ENCODE measurements around the gene CMTR1.
A peak's percentile ranks its signal among the peaks of the same experiment; 100 is the strongest.
"Not testable (repeated sequence)": the region's sequence is repeated elsewhere in the genome, so short reads cannot be mapped to it uniquely, and the experiment has no call there.

The CMTR1 gene

DNA sequence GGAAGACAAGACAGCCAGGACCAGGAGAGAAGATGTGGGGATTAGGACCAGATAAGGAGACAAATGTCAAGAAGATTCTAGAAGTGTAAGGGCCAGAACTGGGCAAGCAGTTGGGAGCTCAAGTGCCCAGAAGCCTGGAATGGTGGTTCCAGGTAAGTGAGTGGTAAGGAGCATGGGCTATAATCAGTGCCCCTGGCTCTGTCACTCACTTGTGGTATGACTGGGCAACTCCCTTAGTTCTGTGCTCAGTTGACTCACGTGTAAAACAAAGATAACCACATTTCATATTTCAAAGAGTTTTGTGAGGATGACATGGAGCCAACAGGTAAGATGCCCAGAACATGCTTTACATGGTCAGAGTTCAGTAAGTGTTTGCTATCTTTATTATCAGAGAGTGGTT lies 55.5 kb downstream of the CMTR1 start:
- FAIRE-seq = no peak
- DNase-seq (ENCODE audit: extremely low spot score, insufficient read length, low read depth) = no peak

DNA sequence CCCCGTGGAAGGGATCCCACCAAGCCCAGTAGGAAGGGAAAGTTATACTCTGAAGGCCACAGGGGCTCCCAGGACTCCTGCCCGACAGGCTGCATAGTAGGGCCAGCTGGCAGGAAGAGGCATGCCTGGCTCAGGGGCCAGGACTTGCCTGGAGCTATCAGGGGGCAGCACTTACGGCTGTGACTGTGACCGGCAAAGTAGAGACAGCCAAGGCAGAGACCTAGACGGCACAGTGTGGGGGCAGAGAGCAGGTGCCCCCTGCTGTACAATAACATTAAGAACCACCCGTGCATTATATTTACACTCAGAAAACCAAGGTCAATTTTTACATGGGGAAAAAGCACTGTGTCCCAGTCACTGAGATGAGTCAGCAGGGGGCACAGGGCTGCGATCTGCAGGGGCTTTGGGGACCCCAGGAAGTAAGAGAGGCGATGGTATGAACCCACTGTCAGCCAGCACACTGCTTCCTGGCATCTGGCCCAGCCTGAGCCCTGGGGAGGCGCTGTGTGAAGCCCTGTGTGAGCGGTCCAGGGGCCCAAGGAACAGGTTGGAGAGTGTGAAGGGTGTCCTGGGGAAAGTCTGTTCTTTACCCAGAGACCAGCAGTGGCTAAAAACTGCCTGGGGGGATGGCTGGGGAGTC lies 56.8 kb downstream of the CMTR1 start:
- DNase-seq (ENCODE audit: extremely low spot score, insufficient read length, low read depth) (no peak), FAIRE-seq (no peak)

DNA sequence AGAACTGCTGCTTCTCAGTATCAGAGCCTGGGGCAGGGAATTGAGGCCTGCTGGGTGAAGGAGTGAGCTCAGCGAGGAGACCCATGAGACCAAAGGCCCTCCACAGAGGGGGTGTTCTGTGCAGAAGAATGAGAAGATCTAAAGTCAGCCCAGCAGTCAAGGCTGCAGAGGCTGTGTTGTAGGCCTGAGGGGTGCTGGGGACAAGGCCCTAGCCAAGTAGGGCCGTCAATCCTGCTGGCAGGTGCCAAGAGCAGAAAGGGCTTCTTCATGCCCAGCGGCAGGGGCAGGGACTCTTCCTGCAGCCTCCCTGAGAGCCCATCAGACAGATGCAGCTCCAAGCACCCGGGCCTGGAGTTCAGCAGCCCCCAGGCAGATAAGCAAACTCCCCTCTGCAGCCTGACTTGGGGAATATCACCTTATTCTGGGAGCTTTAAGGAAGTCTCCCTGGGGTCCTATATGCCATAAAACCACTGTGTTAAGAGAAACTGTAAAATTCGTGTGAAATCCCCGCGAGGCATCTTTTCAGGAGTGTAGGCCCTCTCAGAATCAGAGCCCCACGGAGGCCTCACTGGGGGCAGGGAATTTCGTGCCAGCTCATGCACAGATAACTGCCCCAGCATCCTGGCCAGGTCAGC lies 57.6 kb downstream of the CMTR1 start:
- FAIRE-seq = no peak
- no peak for DNase-seq (ENCODE audit: extremely low spot score, insufficient read length, low read depth)

DNA sequence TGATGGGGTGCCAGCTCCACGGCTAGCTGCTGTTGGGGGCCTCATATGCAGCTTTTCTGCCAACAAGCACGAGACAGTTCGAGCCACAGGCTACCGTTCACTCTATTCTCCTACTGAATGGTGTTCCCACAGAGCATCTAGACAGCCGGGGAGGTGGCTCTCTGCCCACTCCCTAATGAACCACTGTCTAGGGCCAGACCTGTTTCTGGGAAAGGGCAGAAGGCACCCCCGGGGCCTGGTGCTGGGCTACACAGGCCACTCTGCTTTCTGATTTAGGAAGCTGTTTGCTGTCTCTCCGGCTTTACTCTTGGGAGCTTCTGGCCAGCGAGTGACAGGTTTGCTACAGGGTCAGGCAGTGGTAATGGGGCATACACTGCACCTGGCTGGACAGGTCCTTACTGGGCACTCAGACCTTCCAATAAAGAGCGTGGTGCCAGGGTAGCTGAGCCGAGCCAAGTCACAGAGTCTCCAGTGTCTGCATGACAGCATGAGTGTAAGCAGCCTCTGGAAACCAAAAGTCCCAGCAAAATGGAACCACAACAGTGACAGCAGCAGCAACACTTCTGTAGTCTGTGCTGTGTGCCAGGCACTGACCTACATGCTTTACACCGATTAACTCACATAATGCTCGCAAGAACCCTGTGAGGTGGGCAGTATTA lies 58.3 kb downstream of the CMTR1 start:
- DNase-seq (ENCODE audit: extremely low spot score, insufficient read length, low read depth) (no peak), FAIRE-seq (no peak)

DNA sequence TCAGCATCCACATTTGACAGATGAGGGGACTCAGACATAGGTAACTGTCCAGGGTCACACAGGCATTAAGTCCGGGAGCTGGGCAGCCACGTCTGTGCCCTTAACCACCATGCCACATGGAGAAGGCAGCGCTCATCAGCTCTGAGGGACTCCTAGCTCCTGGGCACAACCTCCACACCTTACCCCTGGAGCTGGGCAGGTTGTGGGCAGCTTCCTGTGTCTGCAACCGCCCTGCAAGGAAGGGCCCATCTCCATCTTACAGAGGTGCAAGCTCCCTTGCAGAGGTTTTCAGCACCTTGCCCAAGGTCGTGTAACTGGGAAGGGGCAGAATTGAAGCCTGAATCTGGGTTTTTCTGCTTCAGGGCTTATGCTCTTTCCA lies 58.8 kb downstream of the CMTR1 start:
- no peak for DNase-seq (ENCODE audit: extremely low spot score, insufficient read length, low read depth)
- no peak for FAIRE-seq

DNA sequence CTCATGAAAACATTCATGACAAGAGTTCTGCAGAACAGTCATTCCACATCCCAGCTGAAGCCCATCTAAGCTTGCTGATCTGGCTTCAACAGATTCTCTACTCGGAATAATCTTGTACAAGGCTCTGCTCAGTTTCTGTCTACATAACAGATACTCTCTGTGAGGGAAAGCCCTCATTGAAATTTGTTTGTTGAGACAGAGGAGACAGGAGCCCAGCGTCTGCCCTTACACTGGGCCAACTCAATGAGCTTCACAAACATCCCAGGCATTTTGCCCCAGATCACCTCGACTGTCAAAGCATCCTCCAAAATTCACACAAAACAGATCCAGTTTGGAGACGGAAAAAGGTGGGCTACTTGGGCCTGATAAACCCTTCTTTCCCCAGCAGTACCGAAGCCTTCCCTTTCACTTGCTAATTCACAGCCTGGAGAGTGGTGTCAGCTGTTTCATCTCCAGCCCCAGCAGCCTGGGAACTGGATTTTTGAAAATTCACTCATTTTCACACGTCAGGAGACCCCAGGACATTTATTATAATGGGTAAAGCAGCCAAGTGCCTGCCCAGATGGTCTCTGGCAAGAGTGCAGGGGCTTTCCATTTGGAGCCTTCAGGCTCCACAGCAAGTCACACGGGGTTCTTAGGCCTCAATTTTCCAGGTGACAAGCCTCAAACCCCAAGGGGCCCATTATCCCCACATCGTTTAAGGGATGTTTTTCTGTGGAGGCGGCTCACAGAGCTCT lies 59.4 kb downstream of the CMTR1 start:
- FAIRE-seq (no peak), DNase-seq (ENCODE audit: extremely low spot score, insufficient read length, low read depth) (no peak)

DNA sequence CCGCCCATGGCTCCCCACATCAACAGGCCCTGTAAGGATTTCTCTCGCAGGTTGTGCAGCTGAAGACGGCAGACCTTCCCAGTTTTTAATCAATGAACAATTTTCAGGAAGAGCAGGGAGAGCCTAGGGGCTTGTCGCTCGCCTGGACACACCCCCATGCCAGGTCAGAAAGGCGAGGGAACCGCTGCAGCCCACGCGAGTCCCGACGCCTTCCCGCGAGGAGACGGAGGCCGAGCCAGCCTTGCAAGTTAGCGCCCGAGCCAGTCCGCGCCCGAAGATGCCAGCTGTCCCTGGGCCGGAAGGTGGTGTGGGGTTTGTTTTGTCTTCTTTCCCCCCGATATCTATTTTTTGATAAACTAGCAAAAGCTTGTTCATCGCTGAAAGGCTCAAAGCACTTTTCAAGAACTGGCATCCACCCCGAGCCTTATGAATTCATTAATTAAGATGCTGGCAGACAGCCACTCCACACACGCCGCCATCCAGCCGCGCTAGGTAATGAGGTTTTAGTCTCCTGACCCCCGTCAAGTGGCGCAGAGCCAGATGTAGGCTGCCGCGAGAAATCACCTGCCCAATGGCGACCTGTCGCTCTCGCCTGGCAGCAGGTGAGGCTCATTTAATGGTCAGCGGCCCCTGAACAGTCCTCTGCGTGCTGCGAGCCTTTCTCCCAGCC lies 60.1 kb downstream of the CMTR1 start:
- DNase-seq (ENCODE audit: extremely low spot score, insufficient read length, low read depth) (no peak), FAIRE-seq (no peak)

DNA sequence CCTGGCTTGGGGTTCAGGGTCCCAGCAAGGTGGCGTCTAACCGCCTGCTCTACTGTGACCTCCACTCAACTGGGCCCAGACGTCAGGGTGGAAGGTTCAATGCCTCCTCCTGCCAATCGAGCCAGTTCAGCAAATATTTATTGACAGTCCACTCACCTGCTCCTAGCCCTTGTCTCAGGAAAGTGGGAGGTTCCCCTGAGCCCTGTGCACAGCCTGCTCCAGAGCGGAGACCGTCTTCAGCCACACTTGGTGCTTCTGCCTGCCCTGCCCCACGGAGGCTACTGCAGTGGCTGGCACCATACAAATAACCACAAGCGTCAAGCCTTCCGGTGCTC lies 60.6 kb downstream of the CMTR1 start:
- DNase-seq (ENCODE audit: extremely low spot score, insufficient read length, low read depth) (no peak), FAIRE-seq (no peak)

DNA sequence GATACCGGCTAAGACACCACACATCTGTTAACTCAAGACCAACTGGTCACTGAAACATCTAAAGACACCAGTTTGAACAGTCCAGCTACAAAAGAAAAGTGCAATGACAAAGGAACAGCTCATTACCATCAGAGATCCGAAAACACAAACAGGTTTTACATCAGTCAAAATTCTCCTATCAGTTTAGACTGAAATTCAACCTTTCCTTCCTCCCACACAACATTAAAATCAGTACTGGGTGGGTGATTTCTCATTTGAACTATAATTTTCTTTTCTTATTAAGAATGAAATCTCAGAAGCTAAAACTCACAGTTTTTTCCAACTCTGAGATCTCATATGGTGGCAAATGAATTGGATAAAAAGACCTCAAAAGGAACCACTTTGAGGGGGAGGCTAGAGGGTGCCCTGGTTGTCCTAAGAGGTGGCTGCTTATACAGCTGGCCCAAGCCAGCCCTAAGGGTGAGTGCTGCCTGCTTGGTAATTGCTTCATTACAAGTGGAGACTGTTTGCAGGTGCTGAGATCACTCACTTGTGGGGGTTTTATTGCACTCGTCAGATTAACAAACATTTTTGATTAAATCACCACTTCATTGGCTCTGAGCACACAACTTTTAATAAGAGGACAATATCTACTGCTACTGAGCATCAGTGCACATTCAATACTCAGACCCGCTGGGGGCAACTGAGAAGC lies 62.4 kb downstream of the CMTR1 start:
- no peak for FAIRE-seq
- DNase-seq (ENCODE audit: extremely low spot score, insufficient read length, low read depth) = no peak

DNA sequence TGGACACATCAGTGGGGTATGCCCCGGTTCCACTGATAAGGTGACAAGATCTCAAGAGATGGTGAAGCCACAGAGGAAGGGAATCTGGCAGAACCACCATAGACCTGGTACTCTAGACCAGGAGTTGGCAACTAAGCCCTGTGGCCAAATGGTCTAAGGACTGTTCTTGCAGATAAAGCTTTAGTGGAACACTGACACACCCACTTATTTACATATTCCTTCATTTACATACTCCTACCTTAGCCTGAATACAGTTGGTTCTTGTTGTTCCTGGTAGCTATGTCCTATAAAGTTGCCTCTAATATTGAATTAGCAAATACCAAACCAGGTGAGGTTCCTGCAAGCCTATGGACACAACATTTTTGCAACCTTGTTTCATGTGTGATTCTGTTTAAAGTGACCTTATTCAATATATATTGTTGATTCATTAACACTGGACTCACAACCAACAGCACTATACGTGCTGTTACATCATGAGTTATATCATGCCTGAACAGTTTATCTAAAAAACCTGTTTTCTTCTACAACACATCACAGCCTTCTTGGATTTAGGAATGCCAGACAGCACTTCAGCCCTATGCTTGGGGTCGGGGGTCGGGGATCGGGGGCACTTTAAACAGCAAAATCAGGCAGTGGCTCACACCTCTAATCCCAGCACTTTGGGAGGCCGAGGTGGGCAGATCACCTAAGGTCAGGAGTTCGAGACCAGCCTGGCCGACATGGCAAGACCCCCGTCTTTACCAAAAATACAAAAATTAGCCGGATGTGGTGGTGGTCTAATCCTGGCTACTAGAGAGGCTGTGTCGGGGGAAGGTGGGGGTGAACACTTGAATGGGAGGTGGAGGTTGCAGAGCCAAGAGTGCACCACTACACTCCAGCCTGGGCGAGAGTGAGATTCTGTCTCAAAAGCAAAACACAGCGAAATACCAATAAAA lies 64.2 kb downstream of the CMTR1 start:
- DNase-seq (ENCODE audit: extremely low spot score, insufficient read length, low read depth) (no peak), FAIRE-seq (no peak)

DNA sequence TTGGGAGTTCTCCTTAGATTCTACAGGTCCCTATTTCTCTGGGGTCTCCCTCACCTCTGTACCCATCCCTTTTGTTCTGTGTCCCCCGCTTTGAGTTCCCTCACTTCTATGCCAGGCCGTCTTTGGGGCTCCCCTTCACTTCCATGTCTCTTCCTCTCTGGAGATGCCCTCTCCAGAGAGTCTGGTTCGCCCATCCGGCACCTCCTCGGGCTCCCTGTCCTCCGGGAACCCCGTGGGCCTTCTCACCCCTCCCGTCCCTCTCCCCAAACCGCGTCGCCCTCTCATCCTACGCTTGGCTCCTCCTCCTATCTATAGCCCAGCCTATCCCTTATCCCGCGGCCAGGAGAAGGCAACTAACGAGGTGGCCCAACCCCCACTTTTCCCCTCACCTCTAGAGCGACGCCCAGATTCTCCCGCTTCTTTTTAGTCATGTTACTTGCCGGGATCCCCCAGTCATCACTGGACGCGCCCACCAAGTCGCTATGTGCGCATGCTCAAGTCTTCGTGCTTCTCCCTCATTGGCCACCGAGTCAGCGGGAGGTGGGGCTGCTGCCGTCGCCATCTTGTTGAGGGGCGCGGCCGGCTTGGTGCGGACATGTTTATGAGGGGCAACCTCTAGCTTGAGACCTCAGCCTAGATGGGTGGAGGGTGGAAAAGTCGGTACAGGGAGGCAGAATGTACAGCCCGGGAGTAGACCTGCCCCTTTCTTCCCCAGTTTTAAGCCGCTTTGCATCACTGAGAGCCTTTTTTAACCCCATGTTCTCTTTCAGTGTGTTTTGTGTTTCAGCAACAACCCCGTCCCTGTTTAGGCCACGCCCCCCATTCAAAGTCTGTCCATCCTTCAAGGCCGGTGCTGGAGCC lies 66.6 kb downstream of the CMTR1 start, which contains the start of gene CCDC167:
Gene CCDC167, minus strand, starts transcription at position 461 of the 861 bp plus-strand sequence. Its CDS starts 30 bp downstream, at position 431.
- FAIRE-seq (peak; percentile 97), DNase-seq (ENCODE audit: extremely low spot score, insufficient read length, low read depth) (peak; percentile 88)

DNA sequence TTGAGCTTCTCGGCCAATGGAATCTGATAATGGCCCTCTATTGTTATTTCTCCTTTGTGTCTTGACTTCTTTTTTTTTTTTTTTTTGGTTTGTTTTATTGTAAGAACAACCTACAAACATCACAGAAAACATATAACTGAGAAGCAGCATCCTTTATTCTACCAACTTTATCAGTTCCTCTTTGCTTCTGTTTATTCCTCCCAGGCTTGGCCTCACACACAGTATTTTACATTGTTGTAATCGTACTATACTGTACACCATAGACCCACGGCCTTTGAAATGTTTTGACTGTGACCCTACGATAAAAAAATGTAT lies 67.2 kb downstream of the CMTR1 start:
- no peak for FAIRE-seq

DNA sequence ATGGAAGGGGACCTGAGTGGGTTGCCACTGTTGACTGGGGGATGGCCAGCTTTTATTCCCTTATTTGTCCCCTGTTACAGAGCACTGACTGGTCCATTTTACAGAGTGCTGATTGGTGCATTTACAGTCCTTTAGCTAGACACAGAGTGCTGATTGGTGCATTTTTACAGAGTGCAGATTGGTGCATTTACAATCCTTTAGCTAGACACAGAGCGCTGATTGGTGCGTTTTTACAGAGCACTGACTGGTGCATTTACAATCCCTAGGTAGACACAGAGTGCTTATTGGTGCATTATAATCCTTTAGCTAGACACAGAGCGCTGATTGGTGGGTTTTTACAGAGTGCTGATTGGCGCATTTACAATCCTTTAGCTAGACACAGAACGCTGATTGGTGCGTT lies 67.9 kb downstream of the CMTR1 start:
- DNase-seq (ENCODE audit: extremely low spot score, insufficient read length, low read depth); FAIRE-seq: not testable (repeated sequence)

More for the DNA sequence above, 67.2 kb downstream of the CMTR1 start:
- DNase-seq (ENCODE audit: extremely low spot score, insufficient read length, low read depth) = no peak

DNA sequence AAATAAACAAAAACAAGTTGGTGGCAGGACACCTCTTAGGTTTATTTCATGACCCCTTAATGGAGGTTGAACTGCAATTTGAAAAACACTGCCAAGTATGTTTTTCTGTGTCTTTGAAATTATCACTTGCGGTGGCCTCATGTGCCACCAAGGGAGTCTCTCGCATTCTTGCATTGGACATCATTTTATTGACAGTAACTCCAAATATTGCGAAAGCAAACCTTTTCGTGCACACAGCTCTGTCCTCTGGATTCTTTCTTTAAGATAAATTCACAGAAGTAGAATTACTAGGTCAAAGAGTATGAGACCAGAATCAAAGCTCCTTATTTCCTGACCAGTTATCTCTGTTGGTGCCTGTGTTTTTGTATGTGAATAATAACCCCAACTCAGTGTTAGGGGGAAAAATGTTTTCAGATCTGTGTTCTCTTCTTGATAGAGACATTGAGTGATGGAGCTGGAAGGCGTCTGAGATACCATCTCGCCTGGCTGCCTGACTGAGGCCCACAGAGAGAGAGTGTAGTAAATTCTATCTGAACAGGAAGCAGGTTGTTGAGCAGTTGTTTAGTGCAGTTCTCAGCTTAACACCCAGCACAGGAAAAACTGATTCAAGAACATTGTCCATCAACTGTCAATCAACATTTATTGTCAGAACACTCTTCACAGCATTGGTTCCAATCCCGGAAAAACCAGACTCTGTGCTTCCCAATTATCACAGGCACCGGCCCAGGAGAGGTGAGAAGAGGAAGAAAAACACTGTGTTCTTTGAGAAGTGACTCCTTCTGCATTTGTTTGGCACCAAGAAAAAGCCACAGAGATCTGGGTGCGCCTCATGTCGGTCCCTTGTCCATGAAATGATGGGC lies 68.8 kb downstream of the CMTR1 start:
- FAIRE-seq (peak; percentile 18), DNase-seq (ENCODE audit: extremely low spot score, insufficient read length, low read depth) (no peak)

DNA sequence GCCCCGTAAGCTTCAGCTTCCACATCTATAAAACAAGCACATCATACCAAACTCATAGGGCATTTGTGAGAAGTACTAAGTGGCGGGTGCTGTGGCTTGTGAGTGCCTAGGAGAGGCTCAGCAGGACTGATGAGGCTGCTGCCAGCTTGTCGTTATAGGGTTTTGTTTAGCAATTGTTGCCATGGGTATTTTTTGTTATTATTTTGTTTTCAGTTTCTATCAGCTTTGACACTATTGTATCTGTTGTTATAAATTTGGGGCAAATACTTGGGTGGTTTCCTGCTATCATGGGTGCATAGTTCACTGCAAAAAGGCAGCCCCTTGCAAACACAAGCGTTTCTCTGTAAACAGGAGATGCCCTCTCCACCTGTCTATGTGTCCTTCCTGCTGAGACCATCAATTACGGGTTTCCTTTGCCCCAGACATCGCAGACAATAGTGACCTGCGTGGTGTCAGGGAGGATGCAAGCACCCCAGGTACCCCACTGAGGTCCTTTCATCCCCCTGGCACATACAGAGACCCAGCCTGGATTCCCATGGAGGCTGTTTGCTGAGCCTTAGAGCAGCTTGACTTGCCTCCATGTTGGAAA lies 69.8 kb downstream of the CMTR1 start:
- FAIRE-seq = peak; percentile 38

DNA sequence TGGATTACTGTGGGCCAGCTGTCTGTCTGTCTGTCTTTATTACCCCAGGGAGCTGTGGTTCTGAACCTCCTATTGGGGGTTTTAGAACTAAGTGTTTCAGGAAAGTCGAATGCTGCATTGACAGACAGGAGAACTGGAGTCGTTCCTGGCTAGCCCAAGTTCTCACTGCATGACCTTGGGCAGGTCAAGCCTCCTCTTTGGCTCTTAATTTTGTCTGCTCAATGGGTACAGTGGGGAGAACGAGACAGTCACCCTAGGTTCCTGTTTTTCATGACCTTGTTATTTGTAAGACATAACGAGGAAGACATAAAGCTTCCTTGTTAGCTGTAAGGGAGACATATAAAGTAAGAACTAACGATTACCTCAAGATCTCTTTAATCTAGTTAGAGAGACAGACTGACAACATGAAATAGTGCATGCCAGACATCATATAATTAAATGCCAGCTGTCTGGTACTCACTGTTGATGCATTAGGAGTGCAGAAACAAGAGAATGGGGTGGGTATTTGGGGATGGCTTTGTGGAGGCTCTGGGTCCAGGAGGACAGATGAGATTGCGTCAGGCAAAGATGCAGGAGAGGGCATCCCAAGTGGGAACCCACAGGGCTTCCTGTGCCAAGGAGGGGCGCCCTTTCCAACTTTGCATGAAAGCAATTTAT lies 70.4 kb downstream of the CMTR1 start:
- FAIRE-seq = no peak
- DNase-seq (ENCODE audit: extremely low spot score, insufficient read length, low read depth) = no peak

More for the DNA sequence above, 69.8 kb downstream of the CMTR1 start:
- no peak for DNase-seq (ENCODE audit: extremely low spot score, insufficient read length, low read depth)
